PC-3 (cell line): ENCODE data around the gene CEPT1. TPM values are rescaled to one million over a fixed set of nuclear protein-coding genes. Genes with fewer than 3 reads are reported as not detected.

Experiments used
- ATAC-seq: fragments of 200-7000 bp; cut with Tn5 transposase; 2 replicates; pipeline ENCODE4 v1.9.1; 2020; ENCODE audit warnings: mild to moderate bottlenecking, moderate library complexity
- BruUV-seq: library from RNA; stranded (reverse); fragments of 400-500 nt; replicated peaks from 2 replicates; lab custom pipeline; 2021; lab: Mats Ljungman, UMichigan
- CTCF ChIA-PET: fragments of 300-600 bp; sonication (Branson Sonifier 250); formaldehyde crosslinking; loops from one replicate; lab custom pipeline; 2022; ENCODE audit warnings: antibody characterized with exemption; lab: Charles Lee
- POLR2A ChIA-PET: fragments of 300-600 bp; sonication (Branson Sonifier 250); formaldehyde crosslinking; loops from one replicate; lab custom pipeline; 2022; ENCODE audit warnings: antibody characterized with exemption; ENCODE audit not compliant: unreplicated experiment; lab: Charles Lee
- DNase-seq: peaks from one replicate; pipeline ENCODE4 v3.0.0-alpha.2; 2015
- H2AFZ ChIP-seq: fragments of 300-600 bp; sonication (generic); 2 replicates; pipeline ENCODE4 v1.6.0; 2016; ENCODE audit warnings: antibody characterized with exemption, low read length
- H3F3A ChIP-seq: fragments of 300-600 bp; sonication (generic); one replicate; pipeline ENCODE4 v1.6.0; 2017; ENCODE audit warnings: antibody characterized with exemption, low read length, control low read depth, mild to moderate bottlenecking; ENCODE audit not compliant: unreplicated experiment
- H3K27ac ChIP-seq: fragments of 300-600 bp; sonication (generic); 2 replicates; pipeline ENCODE4 v1.5.1; 2016; ENCODE audit warnings: mild to moderate bottlenecking, low read length
- H3K27me3 ChIP-seq: fragments of 300-600 bp; sonication (generic); 2 replicates; pipeline ENCODE4 v1.6.1; 2016; ENCODE audit warnings: low read length, mixed read lengths
- H3K36me3 ChIP-seq: fragments of 300-600 bp; sonication (generic); 2 replicates; pipeline ENCODE4 v1.6.1; 2016; ENCODE audit warnings: low read depth, mixed run types, low read length, mixed read lengths
- H3K4me1 ChIP-seq: fragments of 300-600 bp; sonication (generic); 2 replicates; pipeline ENCODE4 v1.5.1; 2016; ENCODE audit warnings: low read length; ENCODE audit not compliant: insufficient read depth
- H3K4me2 ChIP-seq: fragments of 300-600 bp; sonication (generic); 2 replicates; pipeline ENCODE4 v1.6.0; 2016; ENCODE audit warnings: low read length
- H3K4me3 ChIP-seq: fragments of 300-600 bp; sonication (generic); 2 replicates; pipeline ENCODE4 v1.5.1; 2016; ENCODE audit warnings: mild to moderate bottlenecking, low read length, mixed read lengths
- H3K79me2 ChIP-seq: fragments of 300-600 bp; sonication (generic); 2 replicates; pipeline ENCODE4 v1.6.1; 2017; ENCODE audit warnings: low read length, mixed read lengths
- H3K9ac ChIP-seq: fragments of 300-600 bp; sonication (generic); 2 replicates; pipeline ENCODE4 v1.6.0; 2016; ENCODE audit warnings: mild to moderate bottlenecking, low read length
- H3K9me2 ChIP-seq: fragments of 300-600 bp; sonication (generic); replicated peaks from 2 replicates; pipeline ENCODE4 v1.6.1; 2016; ENCODE audit warnings: mixed run types, low read length, mixed read lengths
- H3K9me3 ChIP-seq: fragments of 300-600 bp; sonication (generic); 2 replicates; pipeline ENCODE4 v1.6.1; 2016; ENCODE audit warnings: low read length, mixed read lengths
- H4K20me1 ChIP-seq: fragments of 300-600 bp; sonication (generic); 2 replicates; pipeline ENCODE4 v1.6.1; 2016; ENCODE audit warnings: low read length, mixed read lengths
- CTCF ChIP-seq: fragments of 300-600 bp; sonication (generic); conservative IDR thresholded peaks from 2 replicates; pipeline ENCODE4 v1.5.1; 2017; ENCODE audit warnings: antibody characterized with exemption, low read depth, mild to moderate bottlenecking, low read length
- EZH2 ChIP-seq: fragments of 300-600 bp; sonication (generic); IDR thresholded peaks from one replicate; pipeline ENCODE4 v1.6.1; 2017; ENCODE audit warnings: antibody characterized with exemption, mild to moderate bottlenecking, low read length; ENCODE audit not compliant: unreplicated experiment
- EZH2phosphoT487 ChIP-seq: fragments of 300-600 bp; sonication (generic); IDR thresholded peaks from 2 replicates; pipeline ENCODE4 v1.6.1; 2018; ENCODE audit warnings: mild to moderate bottlenecking, antibody characterized with exemption, low read length, borderline replicate concordance
- intact Hi-C: fragments of 100-400 bp; cut with micrococcal nuclease; formaldehyde crosslinking; loops from 2 replicates; pipeline ENCODE4 v1.9.0; 2023
- total RNA-seq: library from RNA; depleted of rRNA; stranded (reverse); fragments of >200 nt; gene quantifications from 2 replicates; pipeline ENCODE4 v1.2.3, GENCODE V29; 2014

CEPT1 gene
- total RNA-seq, 1 experiment from 2014 or later, result 20.6 TPM

- ATAC-seq (no peak), DNase-seq (no peak)
- intact Hi-C loops, result no loop called here
- Histone ChIP-seq H3K27ac (no peak overlapping the region), H3K4me3 (no peak overlapping the region), H3K36me3 (peaks cover 39% of the 10 kb centered on the region), H3K9ac (no peak overlapping the region), H3K9me2 (no peaks in the 10 kb centered on the region), H3K27me3 (no peaks in the 10 kb centered on the region), H3K9me3 (no peaks in the 10 kb centered on the region), H3K4me1 (no peaks in the 10 kb centered on the region), H3K4me2 (no peak overlapping the region), H2AFZ (no peak overlapping the region), H4K20me1 (no peaks in the 10 kb centered on the region), H3K79me2 (peaks cover 59% of the 10 kb centered on the region), H3F3A (no peaks in the 10 kb centered on the region)
- CTCF ChIA-PET, result no interaction called here
- POLR2A ChIA-PET, result no interaction called here
- BruUV-seq, result no TSS peak
- no peak for TF ChIP-seq EZH2
Measured at GRCh38 chr1:111154021-111154999, 14.3 kb downstream of the CEPT1 start.

GRCh38 chr1:111157431-111157830 lies 17.4 kb downstream of the CEPT1 start:
- no peak overlapping the region for H3K9ac ChIP-seq

GRCh38 chr1:111161843-111162487 lies 21.9 kb downstream of the CEPT1 start:
- Histone ChIP-seq H3K27me3 (no peaks in the 10 kb centered on the region), H3K9me3 (no peaks in the 10 kb centered on the region), H3K36me3 (peaks cover 21% of the 10 kb centered on the region), H3F3A (no peaks in the 10 kb centered on the region), H3K9ac (no peak overlapping the region), H4K20me1 (no peaks in the 10 kb centered on the region), H3K4me3 (no peak overlapping the region), H3K79me2 (peaks cover 7% of the 10 kb centered on the region; the same call in 1 of the 2 replicates), H3K4me1 (no peaks in the 10 kb centered on the region), H3K27ac (no peak overlapping the region), H3K9me2 (no peaks in the 10 kb centered on the region), H2AFZ (no peak overlapping the region), H3K4me2 (no peak overlapping the region)
- TF ChIP-seq EZH2 (no peak), CTCF (no peak), EZH2phosphoT487 (no peak)
- BruUV-seq, result no TSS peak
- DNase-seq (no peak), ATAC-seq (no peak)
- intact Hi-C loops, result no loop called here
- POLR2A ChIA-PET, result no interaction called here
- CTCF ChIA-PET, result no interaction called here

More at GRCh38 chr1:111157431-111157830, 17.4 kb downstream of the CEPT1 start:
- H3K79me2 ChIP-seq, result peaks cover 46% of the 10 kb centered on the region
- H4K20me1 ChIP-seq, result no peaks in the 10 kb centered on the region
- H3K9me3 ChIP-seq, result no peaks in the 10 kb centered on the region
- ATAC-seq, result no peak
- CTCF ChIA-PET, result no interaction called here
- H3K27me3 ChIP-seq, result no peaks in the 10 kb centered on the region
- H3K36me3 ChIP-seq, result peaks cover 37% of the 10 kb centered on the region
- no peak overlapping the region for H2AFZ ChIP-seq
- H3K4me2 ChIP-seq, result no peak overlapping the region
- H3K9me2 ChIP-seq, result no peaks in the 10 kb centered on the region
- no TSS peak for BruUV-seq
- no peak for TF ChIP-seq CTCF
- no peak for TF ChIP-seq EZH2phosphoT487
- no peak for TF ChIP-seq EZH2
- no peaks in the 10 kb centered on the region for H3F3A ChIP-seq
- no peaks in the 10 kb centered on the region for H3K4me1 ChIP-seq
- POLR2A ChIA-PET, result no interaction called here
- no peak overlapping the region for H3K4me3 ChIP-seq
- no peak overlapping the region for H3K27ac ChIP-seq
- intact Hi-C loops, result no loop called here
- no peak for DNase-seq
